Endometrial microvascular endothelial cells (primary cell): Measurements from ENCODE around the gene FRS3. TPM values are rescaled to one million over a fixed set of nuclear protein-coding genes. Genes with fewer than 3 reads are reported as not detected.

ENCODE experiments used
- in situ Hi-C: cut with HindIII; loops from 2 replicates; pipeline ENCODE4 v1.10.0; 2017; ENCODE audit warnings: low sequenced_read_pairs, low pct_unique_long_range_greater_than_20kb; ENCODE audit errors: inconsistent ontology term
- total RNA-seq: library from RNA; depleted of rRNA; stranded (reverse); fragments of >200 nt; gene quantifications from one replicate; pipeline ENCODE4 v1.2.3, GENCODE V29; 2015; ENCODE audit errors: inconsistent ontology term

FRS3 gene
- total RNA-seq, 1 donor from 2014 or later: 1.2 TPM

DNA sequence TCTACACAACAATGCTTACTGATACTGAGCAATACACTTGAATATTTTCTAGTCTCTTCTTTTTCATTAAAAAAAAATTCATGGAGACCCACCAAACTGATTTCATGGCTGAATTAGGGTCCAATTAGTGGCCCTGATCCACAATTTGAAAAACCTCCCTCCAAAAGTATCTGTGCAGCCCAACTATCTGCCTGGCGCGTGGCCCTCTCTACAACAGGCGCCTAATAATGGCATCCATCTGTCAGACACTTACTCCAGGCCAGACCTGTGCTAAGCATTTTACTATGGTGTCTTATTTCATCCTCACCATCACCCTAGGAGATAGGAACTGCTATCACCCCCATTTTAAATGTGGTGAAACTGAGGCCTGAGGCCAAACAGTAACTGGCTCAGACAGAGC lies 58.3 kb downstream of the FRS3 start:
- in situ Hi-C loops: no loop called here

DNA sequence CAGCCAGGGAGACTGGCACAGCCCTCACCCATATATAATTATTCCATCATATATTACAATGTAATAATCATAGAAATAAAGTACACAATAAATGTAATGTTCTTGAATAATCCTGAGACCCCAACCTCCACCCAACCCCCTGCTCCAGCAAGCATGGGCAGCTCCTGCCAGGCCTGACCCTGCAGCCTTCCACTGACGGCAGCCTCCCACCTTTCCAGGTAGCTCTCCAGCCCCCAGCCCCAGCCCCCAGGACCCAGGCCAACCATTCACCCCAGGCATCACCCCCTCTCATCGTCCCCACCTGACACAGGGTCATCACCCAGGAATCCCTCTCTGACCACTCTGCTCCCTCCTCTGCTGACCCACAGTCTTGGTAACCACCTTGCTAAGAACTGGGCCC lies 58.9 kb downstream of the FRS3 start:
- in situ Hi-C loops: no loop called here

DNA sequence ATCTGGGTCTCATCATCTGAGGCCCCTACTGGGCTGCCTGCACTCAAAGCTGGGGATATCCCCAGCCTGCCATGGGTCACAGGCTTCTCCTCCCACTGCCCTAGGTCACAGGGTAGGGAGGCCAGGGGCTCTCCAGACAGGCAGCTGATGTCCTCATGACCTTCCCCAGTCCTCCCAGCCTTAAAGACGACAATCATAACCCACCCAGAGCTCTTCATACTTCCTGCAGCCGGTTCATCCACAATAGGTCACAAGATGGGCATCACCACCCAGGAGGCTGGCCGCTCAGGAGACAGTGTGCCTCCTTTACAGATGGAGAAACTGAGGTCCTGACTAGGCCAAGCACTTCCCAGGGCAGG lies 59.5 kb downstream of the FRS3 start:
- in situ Hi-C loops: no loop called here

Other genes with a start within 250 kb of the FRS3 start
- gene FOXP4, start 233.5 kb downstream of the FRS3 start, total RNA-seq: 6.1 TPM
- gene MDFI, start 141.4 kb downstream of the FRS3 start, total RNA-seq: 52.2 TPM
- gene TFEB, start 44.3 kb downstream of the FRS3 start, total RNA-seq: 5.9 TPM
- not detected for gene PGC, start 32.5 kb downstream of the FRS3 start, total RNA-seq
- gene PRICKLE4, start 882 bp upstream of the FRS3 start, total RNA-seq: 4.5 TPM
- gene TOMM6, start 7.8 kb upstream of the FRS3 start, total RNA-seq: 212 TPM
- gene USP49, start 115.5 kb upstream of the FRS3 start, total RNA-seq: 2.8 TPM
- 30.9 TPM for gene MED20, start 141.2 kb upstream of the FRS3 start, total RNA-seq
- gene BYSL, start 141.6 kb upstream of the FRS3 start, total RNA-seq: 10.4 TPM
- gene CCND3, start 161.9 kb upstream of the FRS3 start, total RNA-seq: 153 TPM